Stimulated activated naive CD8-positive, alpha-beta T cell treated with anti-CD3 and anti-CD28 coated beads, Interleukin-15, amount 100 ng/mL, for 72 hours (primary cell): Measurements from ENCODE around the gene CMIP.
A peak's percentile ranks its signal among the peaks of the same experiment; 100 is the strongest.

Experiments used
- ATAC-seq: fragments of 150-1000 bp; cut with Tn5 transposase; 2 replicates; pipeline ENCODE4 v1.10.0; 2021; ENCODE audit warnings: mild to moderate bottlenecking, moderate library complexity
- DNase-seq, 2 donors: peaks; one replicate each; pipeline ENCODE4 v3.0.0; 2021 to 2022
- H3K27ac Mint-ChIP-seq, 2 donors: one replicate each; pipeline ENCODE4 v1.8.0; 2022; ENCODE audit warnings: mild to moderate bottlenecking in 2 of 2, mixed read lengths in 2 of 2, moderate library complexity in 2 of 2
- H3K27me3 Mint-ChIP-seq: one replicate; pipeline ENCODE4 v1.8.0; 2022; ENCODE audit warnings: mixed read lengths
- H3K4me1 Mint-ChIP-seq: one replicate; pipeline ENCODE4 v1.8.0; 2022; ENCODE audit warnings: mild to moderate bottlenecking, mixed read lengths
- H3K4me3 Mint-ChIP-seq, 2 donors: one replicate each; pipeline ENCODE4 v1.8.0; 2022; ENCODE audit warnings: mild to moderate bottlenecking in 2 of 2, mixed read lengths in 2 of 2, moderate library complexity in 1 of 2
- H3K9me3 Mint-ChIP-seq, 2 donors: one replicate each; pipeline ENCODE4 v1.8.0; 2022; ENCODE audit warnings: mixed read lengths in 2 of 2

The CMIP gene

GRCh38 chr16:81633680-81634379 lies 189.2 kb downstream of the CMIP start:
- ATAC-seq (peak; percentile 29), DNase-seq (no peak)
- Mint-ChIP-seq H3K9me3 (no peaks in the 10 kb centered on the region), H3K4me3 (peak overlapping the region; percentile 78 to 88), H3K27me3 (no peaks in the 10 kb centered on the region), H3K4me1 (peaks cover 95% of the 10 kb centered on the region), H3K27ac (peak overlapping the region; percentile 27 to 93)

- DNase-seq (no peak), ATAC-seq (no peak)
- Mint-ChIP-seq H3K4me3 (peak overlapping the region; percentile 78 to 88), H3K4me1 (peaks cover 90% of the 10 kb centered on the region), H3K27ac (peak overlapping the region; percentile 67 to 89), H3K27me3 (no peaks in the 10 kb centered on the region), H3K9me3 (no peaks in the 10 kb centered on the region)
Measured at GRCh38 chr16:81634380-81635062, 189.9 kb downstream of the CMIP start.

GRCh38 chr16:81635063-81635937 lies 190.7 kb downstream of the CMIP start:
- peak overlapping the region in 1 of 2 donors; percentile 86 for H3K27ac Mint-ChIP-seq
- no peaks in the 10 kb centered on the region for H3K27me3 Mint-ChIP-seq
- no peak overlapping the region for H3K4me3 Mint-ChIP-seq
- DNase-seq = no peak
- peaks cover 87% of the 10 kb centered on the region for H3K4me1 Mint-ChIP-seq
- no peak for ATAC-seq
- H3K9me3 Mint-ChIP-seq = no peaks in the 10 kb centered on the region

GRCh38 chr16:81636298-81636993 lies 191.8 kb downstream of the CMIP start:
- H3K27ac Mint-ChIP-seq = peak overlapping the region in 1 of 2 donors; percentile 74
- H3K9me3 Mint-ChIP-seq = no peaks in the 10 kb centered on the region
- DNase-seq (no peak), ATAC-seq (no peak)
- H3K27me3 Mint-ChIP-seq = no peaks in the 10 kb centered on the region
- peaks cover 84% of the 10 kb centered on the region for H3K4me1 Mint-ChIP-seq
- H3K4me3 Mint-ChIP-seq = no peak overlapping the region

GRCh38 chr16:81637336-81638235 lies 193.0 kb downstream of the CMIP start:
- H3K4me1 Mint-ChIP-seq = peaks cover 81% of the 10 kb centered on the region
- H3K27me3 Mint-ChIP-seq = no peaks in the 10 kb centered on the region
- H3K27ac Mint-ChIP-seq = peak overlapping the region in 1 of 2 donors; percentile 86
- DNase-seq (no peak), ATAC-seq (no peak)
- H3K9me3 Mint-ChIP-seq = no peaks in the 10 kb centered on the region
- H3K4me3 Mint-ChIP-seq = no peak overlapping the region

- ATAC-seq (no peak), DNase-seq (no peak)
- Mint-ChIP-seq H3K27ac (peak overlapping the region; percentile 31 to 86), H3K9me3 (no peaks in the 10 kb centered on the region), H3K27me3 (no peaks in the 10 kb centered on the region), H3K4me1 (peaks cover 81% of the 10 kb centered on the region), H3K4me3 (no peak overlapping the region)
Measured at GRCh38 chr16:81638286-81638945, 193.8 kb downstream of the CMIP start.

- no peak overlapping the region for H3K4me3 Mint-ChIP-seq
- no peaks in the 10 kb centered on the region for H3K27me3 Mint-ChIP-seq
- peak overlapping the region in 1 of 2 donors; percentile 25 for H3K27ac Mint-ChIP-seq
- no peak for DNase-seq
- H3K9me3 Mint-ChIP-seq = no peaks in the 10 kb centered on the region
- ATAC-seq = no peak
- peaks cover 71% of the 10 kb centered on the region for H3K4me1 Mint-ChIP-seq
Measured at GRCh38 chr16:81639348-81639747, 194.7 kb downstream of the CMIP start.

GRCh38 chr16:81639931-81640680 lies 195.5 kb downstream of the CMIP start:
- no peak overlapping the region for H3K27ac Mint-ChIP-seq
- no peaks in the 10 kb centered on the region for H3K27me3 Mint-ChIP-seq
- H3K9me3 Mint-ChIP-seq = no peaks in the 10 kb centered on the region
- H3K4me3 Mint-ChIP-seq = no peak overlapping the region
- H3K4me1 Mint-ChIP-seq = peaks cover 64% of the 10 kb centered on the region
- ATAC-seq (no peak), DNase-seq (no peak)

- DNase-seq (no peak), ATAC-seq (no peak)
- H3K9me3 Mint-ChIP-seq = no peaks in the 10 kb centered on the region
- H3K27ac Mint-ChIP-seq = no peak overlapping the region
- peaks cover 58% of the 10 kb centered on the region for H3K4me1 Mint-ChIP-seq
- no peaks in the 10 kb centered on the region for H3K27me3 Mint-ChIP-seq
- H3K4me3 Mint-ChIP-seq = no peak overlapping the region
Measured at GRCh38 chr16:81640681-81641070, 196.1 kb downstream of the CMIP start.

- H3K27ac Mint-ChIP-seq = peak overlapping the region in 1 of 2 donors; percentile 35
- H3K9me3 Mint-ChIP-seq = no peaks in the 10 kb centered on the region
- no peak for DNase-seq
- no peak overlapping the region for H3K4me3 Mint-ChIP-seq
- ATAC-seq = no peak
- no peaks in the 10 kb centered on the region for H3K27me3 Mint-ChIP-seq
- H3K4me1 Mint-ChIP-seq = peaks cover 51% of the 10 kb centered on the region
Measured at GRCh38 chr16:81641395-81642106, 196.9 kb downstream of the CMIP start.

- no peak for ATAC-seq
- Mint-ChIP-seq H3K4me3 (no peak overlapping the region), H3K27ac (no peak overlapping the region)
Measured at GRCh38 chr16:81642107-81642436, 197.5 kb downstream of the CMIP start.

GRCh38 chr16:81642943-81643342 lies 198.3 kb downstream of the CMIP start:
- DNase-seq (no peak), ATAC-seq (no peak)
- no peaks in the 10 kb centered on the region for H3K27me3 Mint-ChIP-seq
- peaks cover 47% of the 10 kb centered on the region for H3K4me1 Mint-ChIP-seq
- no peaks in the 10 kb centered on the region for H3K9me3 Mint-ChIP-seq
- no peak overlapping the region for H3K4me3 Mint-ChIP-seq
- no peak overlapping the region for H3K27ac Mint-ChIP-seq

More at GRCh38 chr16:81642107-81642436, 197.5 kb downstream of the CMIP start:
- no peak for DNase-seq
- Mint-ChIP-seq H3K27me3 (no peaks in the 10 kb centered on the region), H3K4me1 (peaks cover 50% of the 10 kb centered on the region), H3K9me3 (no peaks in the 10 kb centered on the region)

- Mint-ChIP-seq H3K4me3 (no peak overlapping the region), H3K4me1 (peaks cover 35% of the 10 kb centered on the region), H3K27me3 (no peaks in the 10 kb centered on the region), H3K9me3 (no peaks in the 10 kb centered on the region), H3K27ac (no peak overlapping the region)
- no peak for DNase-seq
- no peak for ATAC-seq
Measured at GRCh38 chr16:81645266-81645694, 200.7 kb downstream of the CMIP start.
